GM12864 (cell line): ENCODE data around the gene SMIM5.

ENCODE experiments used
- DNase-seq: peaks from one replicate; pipeline ENCODE4 v3.0.0-alpha.2; 2011; ENCODE audit warnings: low read depth
- H3K4me3 ChIP-seq: 2 replicates; pipeline ENCODE4 v1.5.1; 2011; ENCODE audit warnings: mild to moderate bottlenecking, low read depth, low read length, control low read depth
- TF ChIP-seq, protein P1 (sequence below): IDR thresholded peaks from 2 replicates; pipeline ENCODE4 v1.5.1; 2011; ENCODE audit warnings: low read depth, mild to moderate bottlenecking, moderate library complexity, low read length, control low read depth, inconsistent platforms; ENCODE audit errors: missing control alignments

SMIM5 gene

DNA sequence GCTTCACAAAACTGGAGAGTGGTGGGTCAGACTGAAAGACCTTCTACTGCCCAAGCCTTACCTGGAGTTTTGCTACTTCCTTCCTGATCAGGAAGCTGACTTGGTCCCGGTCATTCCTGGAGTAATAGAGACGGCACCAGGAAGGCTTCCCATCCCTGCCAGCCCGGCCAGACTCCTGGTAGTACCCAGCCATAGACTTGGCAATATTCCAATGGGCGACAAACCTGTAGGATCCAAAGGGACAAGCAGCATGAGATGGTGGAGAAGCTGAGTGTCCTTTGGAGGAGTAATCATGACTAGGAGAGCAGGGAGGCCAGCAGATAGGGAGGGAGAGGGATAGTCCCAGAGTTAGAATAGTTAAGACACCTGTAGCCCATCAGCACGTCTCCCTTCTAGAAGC, 25.0 kb downstream of the SMIM5 start:
- H3K4me3 ChIP-seq: no peak overlapping the region
- no peak for DNase-seq
- TF ChIP-seq, protein P1, sequence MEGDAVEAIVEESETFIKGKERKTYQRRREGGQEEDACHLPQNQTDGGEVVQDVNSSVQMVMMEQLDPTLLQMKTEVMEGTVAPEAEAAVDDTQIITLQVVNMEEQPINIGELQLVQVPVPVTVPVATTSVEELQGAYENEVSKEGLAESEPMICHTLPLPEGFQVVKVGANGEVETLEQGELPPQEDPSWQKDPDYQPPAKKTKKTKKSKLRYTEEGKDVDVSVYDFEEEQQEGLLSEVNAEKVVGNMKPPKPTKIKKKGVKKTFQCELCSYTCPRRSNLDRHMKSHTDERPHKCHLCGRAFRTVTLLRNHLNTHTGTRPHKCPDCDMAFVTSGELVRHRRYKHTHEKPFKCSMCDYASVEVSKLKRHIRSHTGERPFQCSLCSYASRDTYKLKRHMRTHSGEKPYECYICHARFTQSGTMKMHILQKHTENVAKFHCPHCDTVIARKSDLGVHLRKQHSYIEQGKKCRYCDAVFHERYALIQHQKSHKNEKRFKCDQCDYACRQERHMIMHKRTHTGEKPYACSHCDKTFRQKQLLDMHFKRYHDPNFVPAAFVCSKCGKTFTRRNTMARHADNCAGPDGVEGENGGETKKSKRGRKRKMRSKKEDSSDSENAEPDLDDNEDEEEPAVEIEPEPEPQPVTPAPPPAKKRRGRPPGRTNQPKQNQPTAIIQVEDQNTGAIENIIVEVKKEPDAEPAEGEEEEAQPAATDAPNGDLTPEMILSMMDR: no peak

DNA sequence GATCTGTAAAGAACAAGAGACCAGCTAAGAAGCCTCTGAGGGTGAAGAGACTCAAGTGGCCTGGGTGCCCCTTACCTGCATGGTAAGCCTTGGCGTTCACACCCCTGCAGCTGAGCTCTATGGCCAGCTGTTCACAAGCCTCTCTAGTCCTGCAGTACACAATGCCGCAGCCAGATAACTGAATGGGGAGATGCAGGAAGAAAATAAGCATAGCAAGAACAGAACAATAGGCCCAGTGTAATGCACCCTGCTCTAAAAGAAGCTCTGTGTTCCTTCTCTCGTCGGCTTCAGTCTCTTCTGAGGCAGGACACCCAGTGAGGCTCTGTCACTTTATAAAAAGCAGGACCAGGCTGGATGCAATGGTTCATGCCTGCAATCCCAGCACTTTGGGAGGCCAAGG, 28.3 kb downstream of the SMIM5 start:
- TF ChIP-seq, protein P1: no peak
- DNase-seq: no peak
- H3K4me3 ChIP-seq: no peak overlapping the region

DNA sequence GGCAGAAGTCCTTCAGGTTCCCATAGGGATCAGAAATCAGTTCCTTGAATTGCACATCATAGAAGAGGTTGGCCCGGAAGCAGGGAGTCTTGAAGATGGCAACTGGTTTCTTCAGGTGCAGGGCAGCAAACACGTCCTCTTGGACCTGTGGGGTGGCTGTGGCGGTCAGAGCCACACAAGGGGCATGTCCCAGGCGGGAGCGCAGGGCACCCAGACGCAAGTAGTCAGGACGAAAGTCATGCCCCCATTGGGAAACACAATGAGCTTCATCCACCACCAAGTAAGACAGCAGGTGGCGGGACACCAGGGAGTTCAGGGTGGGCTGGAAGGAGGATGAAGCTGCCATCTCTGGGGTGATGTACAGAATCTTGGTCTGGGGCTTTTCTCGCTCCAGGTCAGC, 29.3 kb downstream of the SMIM5 start:
- no peak for DNase-seq
- no peak overlapping the region for H3K4me3 ChIP-seq
- TF ChIP-seq, protein P1: no peak

DNA sequence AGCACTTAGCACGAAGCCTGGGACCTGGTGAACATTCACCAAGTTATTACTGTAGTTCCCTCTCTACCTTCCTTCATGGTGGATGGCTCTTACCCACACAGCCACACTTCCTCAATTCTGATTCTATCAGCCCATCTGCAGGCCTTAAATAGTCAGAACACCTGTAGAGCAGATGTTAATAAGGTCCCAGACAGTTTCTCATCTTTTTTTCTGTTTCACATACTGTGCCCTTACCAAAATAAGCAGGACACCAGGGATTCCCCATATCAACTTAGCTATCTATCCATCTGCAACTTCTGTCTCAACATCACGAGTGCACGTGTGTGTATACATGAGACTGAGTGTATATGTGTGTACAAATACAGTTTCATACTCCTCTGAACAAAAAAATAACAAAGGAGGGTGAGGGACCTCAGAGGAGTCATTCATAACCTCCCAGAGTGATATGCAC, 30.9 kb downstream of the SMIM5 start:
- TF ChIP-seq, protein P1: no peak
- DNase-seq: peak; percentile 95
- H3K4me3 ChIP-seq: no peak overlapping the region; the same call in 1 of the 2 replicates

DNA sequence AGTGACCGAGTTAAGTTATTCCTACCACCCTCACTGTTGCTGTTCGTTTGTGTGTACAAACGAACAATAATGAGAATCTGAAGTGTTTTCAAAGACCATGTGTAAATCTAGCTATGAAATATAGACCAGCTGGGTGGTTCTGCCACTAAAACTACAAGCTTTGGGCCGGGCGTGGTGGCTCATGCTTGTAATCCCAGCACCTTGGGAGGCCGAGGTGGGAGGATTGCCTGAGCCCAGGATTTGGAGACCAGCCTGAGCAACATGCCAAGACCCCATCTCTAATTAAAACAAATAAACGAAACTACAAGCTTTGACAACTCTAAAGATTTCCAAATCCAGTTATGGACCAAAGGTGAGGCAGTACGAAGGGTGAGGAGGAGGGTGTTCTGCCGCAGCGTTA, 32.7 kb downstream of the SMIM5 start:
- peak overlapping the region; percentile 99 for H3K4me3 ChIP-seq
- DNase-seq: no peak

DNA sequence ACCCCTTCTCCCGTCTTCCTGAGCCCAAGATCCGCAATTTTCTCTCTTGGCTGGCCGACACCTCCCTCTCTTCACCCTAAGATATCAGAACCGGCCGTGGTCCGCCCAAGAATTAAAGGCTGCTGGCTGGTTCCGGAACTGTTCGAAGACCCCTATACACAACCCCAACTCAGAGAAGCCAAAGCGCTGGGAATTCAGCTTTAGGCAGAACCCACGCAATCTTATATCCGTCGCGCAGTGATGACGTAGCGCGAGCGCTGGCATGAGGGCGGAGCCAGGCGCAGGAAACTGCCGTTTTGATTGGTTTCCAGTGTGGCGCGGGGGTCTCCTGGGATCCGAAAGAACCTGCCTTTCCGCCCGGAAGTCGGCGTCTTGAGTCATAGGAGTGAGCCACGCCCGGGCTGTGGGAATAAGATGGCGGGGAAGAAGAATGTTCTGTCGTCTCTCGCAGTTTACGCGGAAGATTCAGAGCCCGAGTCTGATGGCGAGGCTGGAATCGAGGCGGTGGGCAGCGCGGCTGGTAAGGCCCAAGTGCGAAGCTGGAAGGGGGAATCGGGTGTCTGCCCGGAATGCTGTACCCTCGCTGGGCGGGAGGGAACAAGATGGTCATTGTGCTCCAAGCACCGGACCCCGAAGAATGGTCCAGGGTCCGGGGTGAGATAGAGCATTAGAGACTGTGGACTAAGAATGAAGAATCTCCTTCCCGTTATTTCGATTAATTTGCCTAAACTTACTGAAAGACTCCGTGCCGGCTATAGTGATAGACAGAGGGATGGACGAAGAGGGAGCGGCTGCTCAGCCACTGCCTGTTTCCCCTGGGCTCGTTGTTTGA, 33.9 kb downstream of the SMIM5 start, which contains the start of the genes RECQL5 and SAP30BP:
RECQL5 (minus strand) TSS at position 196 of the 832 bp plus-strand sequence. CDS start 597 bp downstream, outside the sequence.
SAP30BP (plus strand) TSS at position 380 of the 832 bp plus-strand sequence; CDS start at position 415, 35 bp downstream.
- peak within 1 kb of the TSS; percentile 99 for H3K4me3 ChIP-seq
- TF ChIP-seq, protein P1: no peak
- peak; percentile 96 for DNase-seq

More for the DNA sequence above, 32.7 kb downstream of the SMIM5 start:
- TF ChIP-seq, protein P1: no peak
